ENCODE results near the gene SEC61B. TPM values are rescaled to one million over a fixed set of nuclear protein-coding genes. Genes with fewer than 3 reads are reported as not detected.

SEC61B gene
- total RNA-seq, 1 donor from 2014 or later = 80.8 TPM

- Histone ChIP-seq H3K27ac (no peak overlapping the region), H3K36me3 (no peaks in the 10 kb centered on the region), H3K9me3 (no peaks in the 10 kb centered on the region), H3K27me3 (no peaks in the 10 kb centered on the region), H3K4me3 (no peak overlapping the region), H3K4me1 (no peaks in the 10 kb centered on the region)
- DNase-seq (ENCODE audit: extremely low spot score in 2 of 2) = no peak
- TF ChIP-seq CTCF (IDR thresholded peaks at IDR 0.05) (no peak), POLR2A (IDR thresholded peaks at IDR 0.05) (no peak), POLR2AphosphoS5 (IDR thresholded peaks at IDR 0.05; ENCODE audit: insufficient read depth in 1 of 2, low read depth in 1 of 2) (no peak)
- intact Hi-C loops (cut with DNase I) = no loop called here
These were observed 48.4 kb downstream of the SEC61B start for GRCh38 chr9:99270491-99270890.

- intact Hi-C loops (cut with DNase I) = no loop called here
- Histone ChIP-seq H3K36me3 (no peaks in the 10 kb centered on the region), H3K27me3 (no peaks in the 10 kb centered on the region), H3K9me3 (no peaks in the 10 kb centered on the region), H3K4me1 (no peaks in the 10 kb centered on the region), H3K4me3 (no peak overlapping the region), H3K27ac (no peak overlapping the region)
- no peak for DNase-seq (ENCODE audit: extremely low spot score in 2 of 2)
- TF ChIP-seq CTCF (IDR thresholded peaks at IDR 0.05) = no peak
- no peak for TF ChIP-seq POLR2A (IDR thresholded peaks at IDR 0.05)
- no peak for TF ChIP-seq POLR2AphosphoS5 (IDR thresholded peaks at IDR 0.05; ENCODE audit: insufficient read depth in 1 of 2, low read depth in 1 of 2)
These were observed 50.8 kb downstream of the SEC61B start for GRCh38 chr9:99272836-99273235.

GRCh38 chr9:99274016-99274415 lies 51.9 kb downstream of the SEC61B start:
- H3K27me3 ChIP-seq = no peaks in the 10 kb centered on the region
- H3K27ac ChIP-seq = no peak overlapping the region
- intact Hi-C loops (cut with DNase I) = no loop called here
- no peak for DNase-seq (ENCODE audit: extremely low spot score in 2 of 2)
- no peaks in the 10 kb centered on the region for H3K36me3 ChIP-seq
- no peak for TF ChIP-seq POLR2A (IDR thresholded peaks at IDR 0.05)
- no peak for TF ChIP-seq POLR2AphosphoS5 (IDR thresholded peaks at IDR 0.05; ENCODE audit: insufficient read depth in 1 of 2, low read depth in 1 of 2)
- no peak for TF ChIP-seq CTCF (IDR thresholded peaks at IDR 0.05)
- no peaks in the 10 kb centered on the region for H3K4me1 ChIP-seq
- H3K9me3 ChIP-seq = no peaks in the 10 kb centered on the region
- H3K4me3 ChIP-seq = no peak overlapping the region

GRCh38 chr9:99274495-99274894 lies 52.4 kb downstream of the SEC61B start:
- Histone ChIP-seq H3K27me3 (no peaks in the 10 kb centered on the region), H3K36me3 (no peaks in the 10 kb centered on the region), H3K4me1 (no peaks in the 10 kb centered on the region), H3K9me3 (no peaks in the 10 kb centered on the region), H3K27ac (no peak overlapping the region), H3K4me3 (no peak overlapping the region)
- no peak for DNase-seq (ENCODE audit: extremely low spot score in 2 of 2)
- TF ChIP-seq POLR2A (IDR thresholded peaks at IDR 0.05) (no peak), CTCF (IDR thresholded peaks at IDR 0.05) (no peak), POLR2AphosphoS5 (IDR thresholded peaks at IDR 0.05; ENCODE audit: insufficient read depth in 1 of 2, low read depth in 1 of 2) (no peak)
- intact Hi-C loops (cut with DNase I) = no loop called here

Small RNA genes lying within 50 kb of the gene (small RNA-seq; reads per million reads assigned to genes)
- not detected for gene RN7SL794P

Other genes with a start within 250 kb of the SEC61B start
- gene TGFBR1, start 117.2 kb upstream of the SEC61B start, total RNA-seq = 23.8 TPM
- 30.0 TPM for gene ALG2, start 340 bp upstream of the SEC61B start, total RNA-seq